CD4-positive, alpha-beta memory T cell (primary cell): Measurements from ENCODE around the gene RABGAP1. TPM values are rescaled to one million over a fixed set of nuclear protein-coding genes. Genes with fewer than 3 reads are reported as not detected.

Source experiments
- CTCF ChIA-PET: fragments of 350-600 bp; sonication (Branson Sonifier 250); formaldehyde crosslinking; loops from one replicate; lab custom pipeline; 2021; ENCODE audit warnings: inconsistent platforms; ENCODE audit not compliant: partially characterized antibody; lab: Charles Lee
- POLR2A ChIA-PET: fragments of 350-600 bp; sonication (Branson Sonifier 250); formaldehyde crosslinking; loops from one replicate; lab custom pipeline; 2021; ENCODE audit not compliant: partially characterized antibody; lab: Charles Lee
- DNase-seq, 5 donors: peaks; one replicate each; pipeline versions ENCODE4 v3.0.0 to v3.0.0-alpha.2; 2020 to 2022; ENCODE audit warnings: mixed read lengths in 1 of 5
- H3K27ac ChIP-seq: one replicate; pipeline ENCODE4 v1.7.0; 2013; ENCODE audit warnings: low read depth, low read length
- H3K27me3 ChIP-seq: 2 replicates; pipeline ENCODE4 v1.7.0; 2013; ENCODE audit warnings: mild to moderate bottlenecking, low read length, moderate library complexity; ENCODE audit not compliant: insufficient read depth
- H3K36me3 ChIP-seq: 2 replicates; pipeline ENCODE4 v1.7.0; 2013; ENCODE audit warnings: mild to moderate bottlenecking, low read length, moderate library complexity; ENCODE audit not compliant: insufficient read depth
- H3K4me1 ChIP-seq: 2 replicates; pipeline ENCODE4 v1.7.0; 2013; ENCODE audit warnings: mild to moderate bottlenecking, low read length, moderate library complexity; ENCODE audit not compliant: insufficient read depth
- H3K4me3 ChIP-seq, 2 donors: one replicate each; pipeline ENCODE4 v1.7.0; 2013; ENCODE audit warnings: low read length in 2 of 2, mild to moderate bottlenecking in 1 of 2
- H3K9me3 ChIP-seq, 2 donors: one replicate each; pipeline ENCODE4 v1.7.0; 2013; ENCODE audit warnings: low read length in 2 of 2, control low read depth in 1 of 2; ENCODE audit not compliant: control insufficient read depth in 1 of 2
- H3K27ac Mint-ChIP-seq, 7 donors: one replicate each; pipeline ENCODE4 v1.8.0; 2020 to 2021; ENCODE audit warnings: mixed read lengths in 7 of 7, mild to moderate bottlenecking in 6 of 7, inconsistent platforms in 3 of 7, moderate library complexity in 3 of 7
- H3K27me3 Mint-ChIP-seq, 2 donors: one replicate each; pipeline ENCODE4 v1.8.0; 2020 to 2021; ENCODE audit warnings: mixed read lengths in 2 of 2
- H3K36me3 Mint-ChIP-seq, 2 donors: one replicate each; pipeline ENCODE4 v1.8.0; 2020 to 2021; ENCODE audit warnings: mixed read lengths in 2 of 2, inconsistent platforms in 1 of 2, mild to moderate bottlenecking in 1 of 2
- H3K4me1 Mint-ChIP-seq, 4 donors: one replicate each; pipeline ENCODE4 v1.8.0; 2020 to 2021; ENCODE audit warnings: mixed read lengths in 4 of 4, mild to moderate bottlenecking in 1 of 4
- H3K4me3 Mint-ChIP-seq, 8 donors: one replicate each; pipeline ENCODE4 v1.8.0; 2020 to 2021; ENCODE audit warnings: mixed read lengths in 8 of 8, mild to moderate bottlenecking in 7 of 8, moderate library complexity in 6 of 8, inconsistent platforms in 3 of 8
- H3K9me3 Mint-ChIP-seq, 8 donors: one replicate each; pipeline ENCODE4 v1.8.0; 2020 to 2021; ENCODE audit warnings: mixed read lengths in 8 of 8, mild to moderate bottlenecking in 5 of 8, inconsistent platforms in 3 of 8, moderate library complexity in 1 of 8
- intact Hi-C: fragments of 100-400 bp; cut with micrococcal nuclease; formaldehyde crosslinking; loops from one replicate; pipeline ENCODE4 v1.15.1; 2023
- polyA plus RNA-seq, 2 donors: library from polyadenylated mRNA; unstranded; fragments of 300-500 nt; fragmentation: Illumina TruSeq; gene quantifications; one replicate each; pipeline ENCODE4 v1.2.3, GENCODE V29; 2021
- total RNA-seq, 2 experiments: library from RNA; stranded (reverse); gene quantifications; one replicate each; pipeline ENCODE4 v1.2.3, GENCODE V29; 2021

Gene RABGAP1
- total and polyA plus RNA-seq, 4 experiments from 2014 or later, result 21.6 to 43.6 (median 33.7) TPM

- CTCF ChIA-PET, result no interaction called here
- no peak within 1 kb of the TSS for H3K4me3 ChIP-seq
- peaks cover 0 to 2% (median 0%) of the 10 kb centered on the region in 4 donors for H3K4me1 Mint-ChIP-seq
- POLR2A ChIA-PET, result no interaction called here
- no peaks in the 10 kb centered on the region for H3K27me3 Mint-ChIP-seq
- H3K4me3 Mint-ChIP-seq, result no peak within 1 kb of the TSS
- H3K27ac Mint-ChIP-seq, result no peak within 1 kb of the TSS
- no peak for DNase-seq
- no peaks in the 10 kb centered on the region for H3K36me3 ChIP-seq
- H3K9me3 ChIP-seq, result no peaks in the 10 kb centered on the region
- intact Hi-C loops, result no loop called here
- H3K36me3 Mint-ChIP-seq, result peaks cover 19 to 38% of the 10 kb centered on the region in 2 donors
- H3K27me3 ChIP-seq, result no peaks in the 10 kb centered on the region
- H3K27ac ChIP-seq, result no peak within 1 kb of the TSS
- no peaks in the 10 kb centered on the region for H3K4me1 ChIP-seq
- H3K9me3 Mint-ChIP-seq, result no peaks in the 10 kb centered on the region
Observed at GRCh38 chr9:123033352-123033751, 92.5 kb downstream of the RABGAP1 start, which contains the start of gene GPR21. TSS of gene GPR21 (plus strand) at chr9:123033667. CDS start at chr9:123034567, 900 bp downstream.

GRCh38 chr9:123033864-123034601 is 93.2 kb downstream of the RABGAP1 start:
- no peaks in the 10 kb centered on the region for H3K27me3 Mint-ChIP-seq

DNA sequence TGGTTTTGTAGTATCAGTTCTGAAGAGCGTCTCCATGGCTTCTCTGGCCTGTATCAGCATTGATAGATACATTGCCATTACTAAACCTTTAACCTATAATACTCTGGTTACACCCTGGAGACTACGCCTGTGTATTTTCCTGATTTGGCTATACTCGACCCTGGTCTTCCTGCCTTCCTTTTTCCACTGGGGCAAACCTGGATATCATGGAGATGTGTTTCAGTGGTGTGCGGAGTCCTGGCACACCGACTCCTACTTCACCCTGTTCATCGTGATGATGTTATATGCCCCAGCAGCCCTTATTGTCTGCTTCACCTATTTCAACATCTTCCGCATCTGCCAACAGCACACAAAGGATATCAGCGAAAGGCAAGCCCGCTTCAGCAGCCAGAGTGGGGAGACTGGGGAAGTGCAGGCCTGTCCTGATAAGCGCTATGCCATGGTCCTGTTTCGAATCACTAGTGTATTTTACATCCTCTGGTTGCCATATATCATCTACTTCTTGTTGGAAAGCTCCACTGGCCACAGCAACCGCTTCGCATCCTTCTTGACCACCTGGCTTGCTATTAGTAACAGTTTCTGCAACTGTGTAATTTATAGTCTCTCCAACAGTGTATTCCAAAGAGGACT is 94.2 kb downstream of the RABGAP1 start:
- Mint-ChIP-seq H3K36me3 (peaks cover 18 to 34% of the 10 kb centered on the region in 2 donors), H3K4me1 (no peaks in the 10 kb centered on the region), H3K9me3 (no peaks in the 10 kb centered on the region), H3K27me3 (no peaks in the 10 kb centered on the region), H3K27ac (no peak overlapping the region), H3K4me3 (no peak overlapping the region)
- ChIA-PET CTCF (no interaction called here), POLR2A (no interaction called here)
- no peak overlapping the region for H3K4me3 ChIP-seq
- H3K27ac ChIP-seq, result no peak overlapping the region
- intact Hi-C loops, result no loop called here
- no peak for DNase-seq
- no peaks in the 10 kb centered on the region for H3K36me3 ChIP-seq
- no peaks in the 10 kb centered on the region for H3K4me1 ChIP-seq
- H3K9me3 ChIP-seq, result no peaks in the 10 kb centered on the region
- H3K27me3 ChIP-seq, result no peaks in the 10 kb centered on the region

More at GRCh38 chr9:123033864-123034601, 93.2 kb downstream of the RABGAP1 start:
- Mint-ChIP-seq H3K36me3 (peaks cover 16 to 36% of the 10 kb centered on the region in 2 donors), H3K4me1 (no peaks in the 10 kb centered on the region), H3K4me3 (no peak overlapping the region), H3K27ac (no peak overlapping the region), H3K9me3 (no peaks in the 10 kb centered on the region)
- DNase-seq, result no peak
- intact Hi-C loops, result no loop called here
- H3K9me3 ChIP-seq, result no peaks in the 10 kb centered on the region
- ChIA-PET CTCF (no interaction called here), POLR2A (no interaction called here)
- H3K27ac ChIP-seq, result no peak overlapping the region
- H3K27me3 ChIP-seq, result no peaks in the 10 kb centered on the region
- H3K36me3 ChIP-seq, result no peaks in the 10 kb centered on the region
- H3K4me3 ChIP-seq, result no peak overlapping the region
- no peaks in the 10 kb centered on the region for H3K4me1 ChIP-seq

DNA sequence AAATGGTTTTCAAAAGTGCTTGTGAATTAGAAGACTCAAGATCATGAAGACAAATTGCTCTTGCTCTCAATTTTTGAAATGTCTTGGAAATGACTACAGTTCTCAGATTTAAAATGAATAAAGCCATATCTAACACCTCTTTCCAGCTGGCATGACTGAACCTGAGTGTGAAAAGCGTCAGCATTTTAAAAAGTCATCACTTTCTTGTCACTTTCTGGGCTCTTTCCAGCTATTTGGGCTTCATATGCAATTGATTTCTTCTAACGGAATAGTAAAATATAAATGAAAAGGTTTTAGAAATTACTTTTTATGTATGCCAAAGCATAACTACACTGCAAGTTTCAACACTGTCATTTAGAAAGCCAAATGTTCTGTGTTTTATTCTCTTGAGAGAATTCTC is 95.0 kb downstream of the RABGAP1 start:
- Histone ChIP-seq H3K4me3 (no peak overlapping the region), H3K9me3 (no peaks in the 10 kb centered on the region), H3K27me3 (no peaks in the 10 kb centered on the region), H3K4me1 (no peaks in the 10 kb centered on the region), H3K36me3 (no peaks in the 10 kb centered on the region), H3K27ac (no peak overlapping the region)
- H3K36me3 Mint-ChIP-seq, result peaks cover 23 to 34% of the 10 kb centered on the region in 2 donors
- intact Hi-C loops, result no loop called here
- DNase-seq, result no peak
- H3K27me3 Mint-ChIP-seq, result no peaks in the 10 kb centered on the region
- no peak overlapping the region for H3K27ac Mint-ChIP-seq
- H3K4me3 Mint-ChIP-seq, result no peak overlapping the region
- ChIA-PET CTCF (no interaction called here), POLR2A (no interaction called here)
- H3K4me1 Mint-ChIP-seq, result no peaks in the 10 kb centered on the region
- H3K9me3 Mint-ChIP-seq, result no peaks in the 10 kb centered on the region

DNA sequence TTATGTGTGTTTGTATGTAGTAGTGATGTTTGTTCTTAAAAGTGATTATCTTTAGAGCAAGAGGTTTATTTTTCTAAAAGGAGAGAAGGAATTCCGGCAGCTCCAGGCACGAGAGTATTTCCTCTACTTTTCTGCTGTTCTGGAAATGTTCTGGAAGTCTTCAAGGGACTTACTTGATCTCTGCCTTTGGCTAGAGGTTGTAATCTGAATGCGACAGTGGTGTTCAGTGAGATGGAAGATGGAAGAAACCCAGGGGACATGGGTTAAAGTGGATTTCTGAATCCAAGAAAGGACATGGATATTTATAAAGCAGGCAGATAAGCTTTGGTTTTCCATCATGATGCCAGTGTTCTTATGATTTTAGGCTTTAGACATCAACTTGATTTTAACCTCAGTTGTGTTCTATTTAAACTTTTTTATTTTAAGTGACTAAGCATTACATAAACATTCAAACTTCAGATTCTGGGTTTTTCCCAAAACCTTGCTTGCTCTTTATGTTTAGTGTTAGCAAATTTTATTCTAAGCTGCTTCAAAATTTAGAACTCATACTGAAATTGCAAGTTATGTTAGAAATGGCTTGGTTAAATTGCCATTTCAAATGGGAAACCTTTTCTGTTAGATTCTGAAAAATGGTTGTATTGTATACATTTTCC is 96.2 kb downstream of the RABGAP1 start:
- H3K27ac ChIP-seq, result no peak overlapping the region
- CTCF ChIA-PET, result no interaction called here
- H3K4me1 Mint-ChIP-seq, result peaks cover 0 to 2% (median 0%) of the 10 kb centered on the region in 4 donors
- H3K27ac Mint-ChIP-seq, result no peak overlapping the region
- H3K9me3 Mint-ChIP-seq, result no peaks in the 10 kb centered on the region
- H3K36me3 ChIP-seq, result no peaks in the 10 kb centered on the region
- no peak overlapping the region for H3K4me3 Mint-ChIP-seq
- POLR2A ChIA-PET, result no interaction called here
- H3K4me1 ChIP-seq, result no peaks in the 10 kb centered on the region
- no peaks in the 10 kb centered on the region for H3K27me3 ChIP-seq
- no peaks in the 10 kb centered on the region for H3K27me3 Mint-ChIP-seq
- H3K4me3 ChIP-seq, result no peak overlapping the region
- intact Hi-C loops, result no loop called here
- no peak for DNase-seq
- peaks cover 30 to 32% of the 10 kb centered on the region in 2 donors for H3K36me3 Mint-ChIP-seq
- no peaks in the 10 kb centered on the region for H3K9me3 ChIP-seq

DNA sequence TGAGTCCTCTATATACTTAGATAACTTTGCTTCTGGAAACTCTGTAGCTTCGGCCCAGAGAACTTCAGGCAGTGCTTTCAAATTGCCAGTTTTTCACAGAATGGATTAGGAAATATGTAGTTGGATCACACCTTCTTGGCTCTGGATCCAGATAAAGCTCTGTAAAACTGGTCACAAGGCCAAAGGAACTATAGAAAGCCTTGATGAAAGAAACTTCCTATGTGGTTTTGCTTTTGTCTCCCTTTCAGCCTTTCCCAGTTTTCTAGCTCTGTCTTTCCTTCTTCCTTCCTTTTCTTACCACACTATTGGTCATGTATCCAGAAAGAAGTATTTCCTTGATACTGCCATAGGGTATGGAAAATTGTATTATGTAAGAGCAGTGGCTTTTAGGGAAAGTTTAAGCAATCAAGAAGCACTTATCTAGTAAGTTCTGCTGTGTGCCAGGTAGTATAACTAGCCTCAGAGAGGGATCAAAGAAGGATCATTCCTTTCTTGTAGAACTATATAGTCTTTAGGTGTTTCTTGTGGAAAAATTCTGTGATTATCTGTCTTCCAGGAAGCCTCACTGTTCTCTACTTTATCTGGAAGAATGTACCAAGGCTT is 98.9 kb downstream of the RABGAP1 start:
- Mint-ChIP-seq H3K36me3 (peaks cover 31 to 48% of the 10 kb centered on the region in 2 donors), H3K9me3 (peaks cover 0 to 2% (median 0%) of the 10 kb centered on the region in 8 donors), H3K27ac (peak overlapping the region in 1 of 7 donors; percentile 15), H3K27me3 (no peaks in the 10 kb centered on the region), H3K4me3 (no peak overlapping the region), H3K4me1 (peaks cover 0 to 5% (median 1%) of the 10 kb centered on the region in 4 donors)
- H3K9me3 ChIP-seq, result no peaks in the 10 kb centered on the region
- H3K27me3 ChIP-seq, result no peaks in the 10 kb centered on the region
- H3K4me1 ChIP-seq, result no peaks in the 10 kb centered on the region
- ChIA-PET POLR2A (no interaction called here), CTCF (interaction anchor here (0.5 kb wide), 1 partner anchor 312 kb away, joined by 3 read pairs; no protein-coding TSS in a partner anchor)
- intact Hi-C loops, result no loop called here
- H3K36me3 ChIP-seq, result no peaks in the 10 kb centered on the region
- no peak for DNase-seq
- no peak overlapping the region for H3K27ac ChIP-seq
- no peak overlapping the region for H3K4me3 ChIP-seq

DNA sequence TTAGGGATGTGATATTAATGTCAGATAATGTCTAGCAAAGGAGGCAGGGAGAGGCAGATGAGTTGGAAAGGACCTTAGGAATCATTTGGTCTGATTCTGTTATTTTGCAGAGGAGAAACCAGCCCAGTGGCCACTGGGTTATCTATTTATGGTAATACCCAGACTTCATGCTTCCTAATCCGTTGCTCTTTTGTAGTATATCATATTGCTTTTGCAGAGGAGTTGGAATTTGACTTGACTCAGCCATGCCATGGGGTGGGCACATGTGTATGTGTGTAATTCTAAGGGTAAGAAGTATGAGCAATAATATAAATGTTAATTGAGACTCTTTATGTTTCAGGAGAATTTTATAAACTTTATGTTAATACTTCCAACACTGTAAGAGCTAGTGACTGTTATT is 100.0 kb downstream of the RABGAP1 start:
- Histone ChIP-seq H3K4me3 (no peak overlapping the region), H3K4me1 (no peaks in the 10 kb centered on the region), H3K9me3 (no peaks in the 10 kb centered on the region), H3K27ac (no peak overlapping the region), H3K27me3 (no peaks in the 10 kb centered on the region), H3K36me3 (no peaks in the 10 kb centered on the region)
- intact Hi-C loops, result no loop called here
- ChIA-PET CTCF (no interaction called here), POLR2A (no interaction called here)
- no peaks in the 10 kb centered on the region for H3K27me3 Mint-ChIP-seq
- peaks cover 0 to 2% (median 0%) of the 10 kb centered on the region in 8 donors for H3K9me3 Mint-ChIP-seq
- H3K36me3 Mint-ChIP-seq, result peaks cover 21 to 41% of the 10 kb centered on the region in 2 donors
- H3K4me1 Mint-ChIP-seq, result peaks cover 0 to 5% (median 1%) of the 10 kb centered on the region in 4 donors
- H3K4me3 Mint-ChIP-seq, result no peak overlapping the region
- H3K27ac Mint-ChIP-seq, result no peak overlapping the region
- DNase-seq, result no peak
